Prostate gland (tissue), 2 donors: ENCODE data around the gene PTPRS.

Experiments
- POLR2A ChIP-seq: fragments of 450-650 bp; IDR thresholded peaks from one replicate; pipeline ENCODE4 v1.6.1; 2016; ENCODE audit warnings: antibody characterized with exemption, mild to moderate bottlenecking
- TF ChIP-seq, protein P1 (sequence below), 4 experiments: fragments of 200-600 bp in 2 of 4; fragments of 450-650 bp in 2 of 4; sonication (generic) in 2 of 4; IDR thresholded peaks; 1 replicate in 3 of 4; 2 replicates in 1 of 4; pipeline ENCODE4 v1.5.1; 2016 to 2019; ENCODE audit warnings: antibody characterized with exemption in 4 of 4, mild to moderate bottlenecking in 2 of 4, moderate library complexity in 2 of 4

DNA sequence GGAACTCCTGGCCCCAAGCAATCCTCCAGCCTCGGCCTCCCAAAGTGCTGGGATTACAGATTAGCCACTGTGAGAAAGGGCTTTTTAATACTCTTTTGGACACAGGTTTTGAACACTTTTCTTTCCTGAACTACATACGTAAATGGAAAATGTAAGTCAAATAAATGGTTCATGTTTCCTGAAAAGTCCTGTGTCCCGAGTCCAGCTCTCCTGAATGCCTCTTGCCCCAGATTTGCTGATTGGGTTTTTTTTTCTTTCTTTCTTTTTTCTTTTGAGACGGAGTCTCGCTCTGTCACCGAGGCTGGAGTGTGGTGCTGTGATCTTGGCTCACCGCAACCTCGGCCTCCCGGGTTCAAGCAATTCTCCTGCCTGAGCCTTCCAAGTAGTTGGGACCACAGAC lies 24.5 kb downstream of the PTPRS start:
- TF ChIP-seq, protein P1, sequence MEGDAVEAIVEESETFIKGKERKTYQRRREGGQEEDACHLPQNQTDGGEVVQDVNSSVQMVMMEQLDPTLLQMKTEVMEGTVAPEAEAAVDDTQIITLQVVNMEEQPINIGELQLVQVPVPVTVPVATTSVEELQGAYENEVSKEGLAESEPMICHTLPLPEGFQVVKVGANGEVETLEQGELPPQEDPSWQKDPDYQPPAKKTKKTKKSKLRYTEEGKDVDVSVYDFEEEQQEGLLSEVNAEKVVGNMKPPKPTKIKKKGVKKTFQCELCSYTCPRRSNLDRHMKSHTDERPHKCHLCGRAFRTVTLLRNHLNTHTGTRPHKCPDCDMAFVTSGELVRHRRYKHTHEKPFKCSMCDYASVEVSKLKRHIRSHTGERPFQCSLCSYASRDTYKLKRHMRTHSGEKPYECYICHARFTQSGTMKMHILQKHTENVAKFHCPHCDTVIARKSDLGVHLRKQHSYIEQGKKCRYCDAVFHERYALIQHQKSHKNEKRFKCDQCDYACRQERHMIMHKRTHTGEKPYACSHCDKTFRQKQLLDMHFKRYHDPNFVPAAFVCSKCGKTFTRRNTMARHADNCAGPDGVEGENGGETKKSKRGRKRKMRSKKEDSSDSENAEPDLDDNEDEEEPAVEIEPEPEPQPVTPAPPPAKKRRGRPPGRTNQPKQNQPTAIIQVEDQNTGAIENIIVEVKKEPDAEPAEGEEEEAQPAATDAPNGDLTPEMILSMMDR (IDR thresholded peaks at IDR 0.05) = no peak
- no peak for TF ChIP-seq POLR2A
